GM12891 (cell line): ENCODE results near the gene PSME4.

Experiments
- POLR2A ChIP-seq: IDR thresholded peaks from 2 replicates; pipeline ENCODE4 v1.6.1; 2011; ENCODE audit warnings: low read depth, low read length, control low read depth
- POLR2AphosphoS5 ChIP-seq: IDR thresholded peaks from 2 replicates; pipeline ENCODE4 v1.6.1; 2011; ENCODE audit warnings: low read depth, low read length, control low read depth
- SPI1 ChIP-seq: IDR thresholded peaks from 2 replicates; pipeline ENCODE4 v1.6.1; 2011; ENCODE audit warnings: low read depth, low read length, control low read depth
- TAF1 ChIP-seq: IDR thresholded peaks from 2 replicates; pipeline ENCODE4 v1.6.1; 2011; ENCODE audit warnings: low read depth, low read length, control low read depth

GRCh38 chr2:54013996-54014395, 43.2 kb upstream of the PSME4 start:
- no peak for TF ChIP-seq POLR2AphosphoS5
- no peak for TF ChIP-seq POLR2A
- TF ChIP-seq SPI1: no peak
- TF ChIP-seq TAF1: no peak
